Uterus (tissue), 2 donors: ENCODE measurements around the gene SSTR4.

ENCODE experiments used
- CTCF ChIP-seq, 4 experiments: fragments of 200-600 bp in 2 of 4; fragments of 450-650 bp in 2 of 4; sonication (generic) in 2 of 4; IDR thresholded peaks; one replicate each; pipeline ENCODE4 v1.5.1; 2016 to 2019; ENCODE audit warnings: antibody characterized with exemption in 4 of 4, mild to moderate bottlenecking in 2 of 4, moderate library complexity in 1 of 4
- POLR2A ChIP-seq, 2 donors: fragments of 450-650 bp; IDR thresholded peaks; one replicate each; pipeline ENCODE4 v1.6.1; 2016; ENCODE audit warnings: antibody characterized with exemption in 2 of 2, mild to moderate bottlenecking in 1 of 2, moderate library complexity in 1 of 2

GRCh38 chr20:23063168-23063567 is 28.1 kb downstream of the SSTR4 start:
- TF ChIP-seq CTCF (IDR thresholded peaks at IDR 0.05) (no peak), POLR2A (IDR thresholded peaks at IDR 0.05) (no peak)
